A549 (cell line): ENCODE results near the gene POTEJ. TPM values are rescaled to one million over a fixed set of nuclear protein-coding genes. Genes with fewer than 3 reads are reported as not detected.
"Not testable (repeated sequence)": the region's sequence is repeated elsewhere in the genome, so short reads cannot be mapped to it uniquely, and the experiment has no call there.

Experiments
- ATAC-seq, 2 experiments: fragments of 200-7000 bp in 1 of 2; fragments of >200 bp in 1 of 2; cut with Nextera tagmentation in 1 of 2; cut with Tn5 transposase in 1 of 2; 3 replicates each; pipeline versions ENCODE4 v1.8.0 to v1.9.1; 2018 to 2020; ENCODE audit warnings: mild to moderate bottlenecking in 1 of 2, moderate library complexity in 1 of 2
- CTCF ChIA-PET: fragments of 300-600 bp; sonication (Branson Sonifier 250); formaldehyde crosslinking; extraction: SDS; loops from one replicate; lab custom pipeline; 2021; ENCODE audit warnings: antibody characterized with exemption, inconsistent platforms; lab: Yijun Ruan, JAX
- POLR2A ChIA-PET: fragments of 350-600 bp; formaldehyde crosslinking; extraction: SDS; loops from one replicate; lab custom pipeline; 2021; ENCODE audit warnings: antibody characterized with exemption, inconsistent platforms; lab: Yijun Ruan, JAX
- DNase-seq, 2 experiments: peaks; one replicate each; pipeline versions ENCODE4 v3.0.0 to v3.0.0-alpha.2; 2011 to 2016; ENCODE audit warnings: low read depth in 1 of 2, low spot score in 1 of 2
- FAIRE-seq: peaks from 2 replicates; lab custom pipeline; 2011; peaks lifted over from hg19 to GRCh38; lab: Jason Lieb, UNC
- H3K27ac ChIP-seq, 2 experiments: fragments of >200 bp; sonication (Bioruptor Twin); formaldehyde crosslinking; 3 replicates each; pipeline ENCODE4 v1.5.1; 2016 to 2017
- H3K4me1 ChIP-seq: fragments of >200 bp; sonication (Bioruptor Twin); formaldehyde crosslinking; 3 replicates; pipeline ENCODE4 v1.6.1; 2016
- H3K4me2 ChIP-seq: fragments of >200 bp; sonication (Bioruptor Twin); formaldehyde crosslinking; 3 replicates; pipeline ENCODE4 v1.6.1; 2016
- H3K4me3 ChIP-seq: fragments of >200 bp; sonication (Bioruptor Twin); formaldehyde crosslinking; 3 replicates; pipeline ENCODE4 v1.5.1; 2016
- H3K9me3 ChIP-seq: fragments of >200 bp; sonication (Bioruptor Twin); formaldehyde crosslinking; 3 replicates; pipeline ENCODE4 v1.6.1; 2016
- RAD21 ChIP-seq, 2 experiments: fragments of >200 bp in 1 of 2; sonication (Bioruptor Twin) in 1 of 2; formaldehyde crosslinking in 1 of 2; IDR thresholded peaks in 1 of 2; conservative IDR thresholded peaks in 1 of 2; 2 replicates in 1 of 2; 3 replicates in 1 of 2; pipeline ENCODE4 v1.6.1; 2012 to 2018; ENCODE audit warnings: inconsistent platforms in 1 of 2
- SMC3 ChIP-seq: fragments of >200 bp; sonication (Bioruptor Twin); formaldehyde crosslinking; IDR thresholded peaks from 3 replicates; pipeline ENCODE4 v1.6.1; 2018; ENCODE audit warnings: inconsistent platforms
- WGBS: methylation state at CpG from one replicate; pipeline ENCODE4 v1.1.6; 2017; ENCODE audit errors: missing lambda C conversion rate; 5-methylcytosine and 5-hydroxymethylcytosine counted together
- polyA plus RNA-seq, 4 experiments: library from polyadenylated mRNA; depleted of rRNA in 3 of 4; stranded (reverse); fragments of >200 nt; fragmentation: RNase III in 1 of 4; extraction: RNeasy Plus Mini Kit Qiagen cat#74134 plus additional on column Dnase treatment in 1 of 4; gene quantifications; 2 replicates in 3 of 4; 3 replicates in 1 of 4; pipeline ENCODE4 v1.2.3, GENCODE V29; 2011 to 2017
- small RNA-seq, 6 experiments: library from RNA; depleted of rRNA; stranded (forward); fragments of <200 nt; gene quantifications; one replicate each; pipeline ENCODE3, GENCODE V24; 2012
- TF ChIP-seq, protein P1 (sequence below): fragments of >200 bp; sonication (Bioruptor Twin); formaldehyde crosslinking; IDR thresholded peaks from 3 replicates; pipeline ENCODE4 v1.5.1; 2016

The POTEJ gene
- polyA plus RNA-seq, 2 of the 4 experiments (the other 2 are of a cell fraction), result 0.01 TPM; not detected in 1

- WGBS, result 55% methylated on average over 3 of the region's 10 CpGs
- ATAC-seq, H3K9me3 ChIP-seq, H3K4me2 ChIP-seq, H3K4me1 ChIP-seq, H3K27ac ChIP-seq, H3K4me3 ChIP-seq, DNase-seq, CTCF ChIA-PET, FAIRE-seq, POLR2A ChIA-PET: not testable (repeated sequence)
Observed at GRCh38 chr2:130667516-130667915, 56.3 kb downstream of the POTEJ start.

- DNase-seq, ATAC-seq, H3K4me3 ChIP-seq, H3K4me2 ChIP-seq, CTCF ChIA-PET, FAIRE-seq, H3K27ac ChIP-seq, POLR2A ChIA-PET, H3K4me1 ChIP-seq, H3K9me3 ChIP-seq: not testable (repeated sequence)
- 34% methylated on average over 6 of the region's 13 CpGs for WGBS
Observed at GRCh38 chr2:130670026-130670745, 58.9 kb downstream of the POTEJ start.

DNA sequence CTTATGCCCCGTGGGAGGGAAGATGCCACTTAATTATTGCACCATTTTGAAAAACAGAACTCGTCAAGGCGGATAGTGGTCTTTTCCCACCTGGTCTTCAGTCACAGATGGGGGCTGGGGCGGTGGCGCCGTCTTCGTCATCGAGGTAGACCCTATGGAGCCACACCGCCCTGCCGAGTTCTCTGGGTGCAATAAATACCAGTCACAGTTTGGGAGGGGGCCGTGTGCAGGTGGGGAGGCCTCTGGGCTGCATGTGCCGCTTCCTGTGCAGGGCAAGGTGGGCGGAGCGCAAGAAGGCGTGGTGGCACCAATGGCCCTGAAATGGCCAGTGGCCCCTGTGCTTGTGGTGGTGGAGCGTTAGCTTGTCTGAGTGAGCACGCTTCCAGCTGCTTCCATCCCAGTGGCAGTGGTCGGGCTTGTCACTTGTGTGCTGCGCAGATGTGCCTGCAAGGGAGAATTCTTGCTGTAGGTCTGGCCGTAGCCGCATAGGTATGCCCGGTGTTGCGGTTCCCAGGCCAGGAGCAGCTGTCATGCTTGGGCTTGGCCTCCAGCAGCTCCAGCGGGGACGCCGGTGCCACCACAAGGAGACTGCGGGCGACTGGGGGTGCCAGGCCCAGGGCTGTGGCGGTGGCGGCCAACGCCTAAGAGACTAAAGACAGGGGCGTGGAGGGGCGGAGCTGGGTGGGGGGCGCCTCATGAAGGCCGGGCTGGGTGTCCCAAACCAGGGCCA is 81.0 kb downstream of the POTEJ start:
- CTCF ChIA-PET, H3K9me3 ChIP-seq, H3K4me2 ChIP-seq, ATAC-seq, FAIRE-seq, DNase-seq, H3K27ac ChIP-seq, H3K4me1 ChIP-seq, POLR2A ChIA-PET, H3K4me3 ChIP-seq: not testable (repeated sequence)
- WGBS, result 71% methylated on average over 14 of the region's 35 CpGs

DNA sequence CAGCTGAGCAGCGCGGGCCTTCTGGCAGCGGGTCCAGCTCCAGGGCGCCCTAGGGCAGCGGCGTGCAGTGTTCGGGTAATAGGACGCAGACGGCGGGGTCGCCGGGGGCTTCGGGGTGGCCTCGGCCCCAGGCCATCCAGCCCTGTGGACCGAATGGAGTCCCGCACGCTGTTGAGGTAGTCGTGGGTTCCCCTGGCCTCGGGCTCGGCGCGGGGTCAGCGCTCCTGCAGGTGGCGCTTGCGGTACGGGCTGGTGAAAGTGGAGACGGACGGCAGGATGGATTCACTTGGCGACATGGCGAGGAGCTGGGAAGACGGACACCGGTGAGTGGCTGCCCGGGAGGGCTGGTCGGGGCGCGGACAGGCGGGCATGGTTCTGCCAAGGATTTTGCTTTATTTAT is 82.2 kb downstream of the POTEJ start:
- peak; percentile 96 for ATAC-seq
- H3K9me3 ChIP-seq, H3K27ac ChIP-seq, H3K4me1 ChIP-seq, FAIRE-seq, POLR2A ChIA-PET: not testable (repeated sequence)
- TF ChIP-seq SMC3 (0 out of 3 replicates have a peak, but pooled peaks have one; percentile 12), RAD21 (conservative IDR thresholded peaks at IDR 0.05 in 1 of 2, IDR thresholded peaks at IDR 0.05 in 1 of 2) (peak; percentile 44 to 58; a peak in 3 of 5 replicates)
- TF ChIP-seq, protein P1, sequence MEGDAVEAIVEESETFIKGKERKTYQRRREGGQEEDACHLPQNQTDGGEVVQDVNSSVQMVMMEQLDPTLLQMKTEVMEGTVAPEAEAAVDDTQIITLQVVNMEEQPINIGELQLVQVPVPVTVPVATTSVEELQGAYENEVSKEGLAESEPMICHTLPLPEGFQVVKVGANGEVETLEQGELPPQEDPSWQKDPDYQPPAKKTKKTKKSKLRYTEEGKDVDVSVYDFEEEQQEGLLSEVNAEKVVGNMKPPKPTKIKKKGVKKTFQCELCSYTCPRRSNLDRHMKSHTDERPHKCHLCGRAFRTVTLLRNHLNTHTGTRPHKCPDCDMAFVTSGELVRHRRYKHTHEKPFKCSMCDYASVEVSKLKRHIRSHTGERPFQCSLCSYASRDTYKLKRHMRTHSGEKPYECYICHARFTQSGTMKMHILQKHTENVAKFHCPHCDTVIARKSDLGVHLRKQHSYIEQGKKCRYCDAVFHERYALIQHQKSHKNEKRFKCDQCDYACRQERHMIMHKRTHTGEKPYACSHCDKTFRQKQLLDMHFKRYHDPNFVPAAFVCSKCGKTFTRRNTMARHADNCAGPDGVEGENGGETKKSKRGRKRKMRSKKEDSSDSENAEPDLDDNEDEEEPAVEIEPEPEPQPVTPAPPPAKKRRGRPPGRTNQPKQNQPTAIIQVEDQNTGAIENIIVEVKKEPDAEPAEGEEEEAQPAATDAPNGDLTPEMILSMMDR, result peak; percentile 42
- 0% methylated on average over 8 of the region's 37 CpGs for whole genome bisulfite sequencing
- CTCF ChIA-PET, result interaction anchor here (0.6 to 1.2 kb wide), 5 partner anchors 36 to 395 kb away, joined by 3 to 4 read pairs (median 3); no protein-coding TSS in a partner anchor
- H3K4me2 ChIP-seq, result peak overlapping the region; percentile 88
- peak overlapping the region; percentile 40; the same call in 2 of the 3 replicates for H3K4me3 ChIP-seq
- peak; percentile 4 to 73 for DNase-seq

- ATAC-seq, FAIRE-seq: not testable (repeated sequence)
- 51% methylated on average over 3 of the region's 3 CpGs for WGBS
Observed at GRCh38 chr2:130703250-130703649, 92.0 kb downstream of the POTEJ start.

More at GRCh38 chr2:130703250-130703649, 92.0 kb downstream of the POTEJ start:
- POLR2A ChIA-PET, H3K27ac ChIP-seq, CTCF ChIA-PET, H3K4me1 ChIP-seq, H3K9me3 ChIP-seq, DNase-seq, H3K4me2 ChIP-seq, H3K4me3 ChIP-seq: not testable (repeated sequence)

Small RNAs within 50 kb of the gene (small RNA-seq; reads per million reads assigned to genes)
- gene RF00017 (0 reads per million in 6 experiments), gene RNU6-848P (0 reads per million in 6 experiments)

Other genes with a start within 250 kb of the POTEJ start
- 0.01 and 0.04 TPM in 2 replicates for gene POTEI, start 102.1 kb upstream of the POTEJ start, polyA plus RNA-seq (2011; rRNA removed)
- gene POTEI, start 102.1 kb upstream of the POTEJ start, polyA plus RNA-seq (2017; fragmentation: RNase III; extraction: RNeasy Plus Mini Kit Qiagen cat#74134 plus additional on column Dnase treatment), result 0.04 TPM in 1 of 3 replicates, not detected in the others
- not detected in 2 replicates for gene CFC1B, start 90.2 kb upstream of the POTEJ start, polyA plus RNA-seq (2011; rRNA removed)
- gene CFC1B, start 90.2 kb upstream of the POTEJ start, polyA plus RNA-seq (2017; fragmentation: RNase III; extraction: RNeasy Plus Mini Kit Qiagen cat#74134 plus additional on column Dnase treatment), result not detected in 3 replicates
- not detected in 2 replicates for gene CFC1, start 11.9 kb upstream of the POTEJ start, polyA plus RNA-seq (2011; rRNA removed)
- not detected in 3 replicates for gene CFC1, start 11.9 kb upstream of the POTEJ start, polyA plus RNA-seq (2017; fragmentation: RNase III; extraction: RNeasy Plus Mini Kit Qiagen cat#74134 plus additional on column Dnase treatment)
- gene GPR148, start 117.6 kb downstream of the POTEJ start, polyA plus RNA-seq (2011; rRNA removed), result not detected in 2 replicates
- gene GPR148, start 117.6 kb downstream of the POTEJ start, polyA plus RNA-seq (2017; fragmentation: RNase III; extraction: RNeasy Plus Mini Kit Qiagen cat#74134 plus additional on column Dnase treatment), result not detected in 3 replicates
- not detected in 2 replicates for gene AMER3, start 144.1 kb downstream of the POTEJ start, polyA plus RNA-seq (2011; rRNA removed)
- gene AMER3, start 144.1 kb downstream of the POTEJ start, polyA plus RNA-seq (2017; fragmentation: RNase III; extraction: RNeasy Plus Mini Kit Qiagen cat#74134 plus additional on column Dnase treatment), result not detected in 3 replicates
- gene ARHGEF4, start 225.5 kb downstream of the POTEJ start, polyA plus RNA-seq (2011; rRNA removed), result 1.00 and 1.5 TPM in 2 replicates
- gene ARHGEF4, start 225.5 kb downstream of the POTEJ start, polyA plus RNA-seq (2017; fragmentation: RNase III; extraction: RNeasy Plus Mini Kit Qiagen cat#74134 plus additional on column Dnase treatment), result 2.1 to 2.5 TPM (median 2.2 TPM) in 3 replicates